ENCODE measurements around the gene TUG1. TPM values are rescaled to one million over a fixed set of nuclear protein-coding genes. Genes with fewer than 3 reads are reported as not detected.

The TUG1 gene
- total RNA-seq, 1 donor from 2014 or later, result 93.2 TPM

DNA sequence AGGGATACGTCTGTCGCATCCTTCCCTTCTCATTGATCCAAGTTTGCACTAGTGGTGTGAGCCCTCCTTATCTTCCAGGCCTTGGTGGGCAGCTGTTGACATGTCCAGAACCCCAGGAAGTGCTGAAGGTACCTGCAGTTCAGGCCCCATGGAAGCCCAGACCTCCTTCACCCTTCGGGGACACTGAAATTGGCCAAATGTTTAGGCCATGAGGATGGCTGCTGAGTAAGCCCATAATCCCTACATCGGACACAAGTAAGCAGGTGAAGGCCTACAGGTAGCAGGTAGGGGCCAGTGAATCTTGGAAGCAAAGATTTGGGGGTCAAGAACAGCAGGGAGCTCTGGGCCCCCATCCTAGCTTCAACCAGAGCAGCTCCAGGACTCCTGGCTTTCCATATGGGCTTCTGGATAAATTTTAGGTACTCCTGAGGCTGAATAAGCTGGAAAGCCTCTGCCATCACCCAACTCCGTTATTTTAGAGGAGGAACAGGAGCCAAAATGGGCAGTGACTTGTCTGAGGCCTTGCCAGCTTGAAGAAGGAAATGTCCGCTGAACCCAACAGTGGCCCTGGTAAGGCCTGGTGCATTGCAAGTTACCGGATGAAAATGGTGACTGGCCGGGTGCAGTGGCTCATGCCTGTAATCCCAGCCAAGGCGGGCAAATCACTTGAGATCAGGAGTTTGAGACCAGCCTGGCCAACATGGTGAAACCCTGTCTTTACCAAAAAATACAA, 45.7 kb upstream of the TUG1 start:
- no peak overlapping the region for H3K4me3 Mint-ChIP-seq (ENCODE audit: unreplicated experiment)
- peaks cover 26% of the 10 kb centered on the region for H3K36me3 Mint-ChIP-seq (ENCODE audit: unreplicated experiment)
- H3K27ac Mint-ChIP-seq (ENCODE audit: unreplicated experiment), result no peak overlapping the region
- TF ChIP-seq, protein P1, sequence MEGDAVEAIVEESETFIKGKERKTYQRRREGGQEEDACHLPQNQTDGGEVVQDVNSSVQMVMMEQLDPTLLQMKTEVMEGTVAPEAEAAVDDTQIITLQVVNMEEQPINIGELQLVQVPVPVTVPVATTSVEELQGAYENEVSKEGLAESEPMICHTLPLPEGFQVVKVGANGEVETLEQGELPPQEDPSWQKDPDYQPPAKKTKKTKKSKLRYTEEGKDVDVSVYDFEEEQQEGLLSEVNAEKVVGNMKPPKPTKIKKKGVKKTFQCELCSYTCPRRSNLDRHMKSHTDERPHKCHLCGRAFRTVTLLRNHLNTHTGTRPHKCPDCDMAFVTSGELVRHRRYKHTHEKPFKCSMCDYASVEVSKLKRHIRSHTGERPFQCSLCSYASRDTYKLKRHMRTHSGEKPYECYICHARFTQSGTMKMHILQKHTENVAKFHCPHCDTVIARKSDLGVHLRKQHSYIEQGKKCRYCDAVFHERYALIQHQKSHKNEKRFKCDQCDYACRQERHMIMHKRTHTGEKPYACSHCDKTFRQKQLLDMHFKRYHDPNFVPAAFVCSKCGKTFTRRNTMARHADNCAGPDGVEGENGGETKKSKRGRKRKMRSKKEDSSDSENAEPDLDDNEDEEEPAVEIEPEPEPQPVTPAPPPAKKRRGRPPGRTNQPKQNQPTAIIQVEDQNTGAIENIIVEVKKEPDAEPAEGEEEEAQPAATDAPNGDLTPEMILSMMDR (IDR thresholded peaks at IDR 0.05), result no peak
- H3K4me1 Mint-ChIP-seq (ENCODE audit: unreplicated experiment), result peaks cover 9% of the 10 kb centered on the region
- peak; percentile 62 for DNase-seq (ENCODE audit: extremely low spot score, unreplicated experiment)
- H3K9me3 Mint-ChIP-seq (ENCODE audit: unreplicated experiment), result no peaks in the 10 kb centered on the region
- H3K27me3 Mint-ChIP-seq (ENCODE audit: unreplicated experiment), result peaks cover 9% of the 10 kb centered on the region

DNA sequence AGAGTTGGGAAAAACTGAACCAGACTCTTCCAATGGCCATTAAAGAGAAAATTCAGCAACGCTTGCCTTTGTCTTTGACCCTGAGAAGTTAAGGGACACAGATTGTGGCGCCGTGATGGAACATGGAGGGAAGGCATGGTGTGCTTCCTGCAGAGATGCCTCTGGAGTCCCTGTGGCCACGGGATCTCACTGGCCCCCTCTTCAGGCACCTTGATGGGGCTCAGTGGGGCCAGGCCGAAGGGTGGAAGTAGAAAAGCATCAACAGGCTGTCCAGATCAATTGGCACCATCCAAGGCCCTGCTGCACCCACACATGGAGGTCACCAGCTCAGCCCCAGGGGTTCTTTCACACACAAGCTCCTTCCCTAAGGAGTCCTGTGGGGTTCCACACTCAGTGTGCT, 43.4 kb upstream of the TUG1 start:
- peaks cover 6% of the 10 kb centered on the region for H3K27me3 Mint-ChIP-seq (ENCODE audit: unreplicated experiment)
- H3K36me3 Mint-ChIP-seq (ENCODE audit: unreplicated experiment), result peaks cover 36% of the 10 kb centered on the region
- H3K4me3 Mint-ChIP-seq (ENCODE audit: unreplicated experiment), result no peak overlapping the region
- DNase-seq (ENCODE audit: extremely low spot score, unreplicated experiment), result peak; percentile 65
- no peak overlapping the region for H3K27ac Mint-ChIP-seq (ENCODE audit: unreplicated experiment)
- TF ChIP-seq, protein P1 (IDR thresholded peaks at IDR 0.05), result no peak
- no peaks in the 10 kb centered on the region for H3K9me3 Mint-ChIP-seq (ENCODE audit: unreplicated experiment)
- peaks cover 7% of the 10 kb centered on the region for H3K4me1 Mint-ChIP-seq (ENCODE audit: unreplicated experiment)

DNA sequence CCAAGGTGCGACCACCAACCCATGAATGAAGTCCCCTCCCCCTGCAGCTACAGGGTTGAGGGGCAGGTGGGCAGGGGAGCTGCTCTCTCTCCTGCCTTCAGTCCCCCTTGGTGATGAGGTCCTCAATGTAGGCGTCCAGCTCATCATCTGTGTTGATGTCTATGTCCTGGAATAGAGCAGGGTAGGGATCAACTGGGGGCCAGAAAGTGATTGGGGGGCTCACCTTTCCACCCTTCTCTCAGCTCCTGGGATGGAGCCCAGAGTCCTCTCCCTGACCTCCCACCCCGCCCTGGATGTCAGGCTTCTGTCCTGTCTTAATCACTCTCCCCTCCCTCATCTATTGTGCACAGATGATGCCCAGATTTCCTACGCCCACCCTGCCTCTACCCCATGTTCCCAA, 42.4 kb upstream of the TUG1 start:
- H3K36me3 Mint-ChIP-seq (ENCODE audit: unreplicated experiment), result peaks cover 45% of the 10 kb centered on the region
- TF ChIP-seq, protein P1 (IDR thresholded peaks at IDR 0.05), result no peak
- no peak overlapping the region for H3K4me3 Mint-ChIP-seq (ENCODE audit: unreplicated experiment)
- peaks cover 5% of the 10 kb centered on the region for H3K27me3 Mint-ChIP-seq (ENCODE audit: unreplicated experiment)
- H3K27ac Mint-ChIP-seq (ENCODE audit: unreplicated experiment), result no peak overlapping the region
- DNase-seq (ENCODE audit: extremely low spot score, unreplicated experiment), result peak; percentile 53
- no peaks in the 10 kb centered on the region for H3K9me3 Mint-ChIP-seq (ENCODE audit: unreplicated experiment)
- peaks cover 2% of the 10 kb centered on the region for H3K4me1 Mint-ChIP-seq (ENCODE audit: unreplicated experiment)

DNA sequence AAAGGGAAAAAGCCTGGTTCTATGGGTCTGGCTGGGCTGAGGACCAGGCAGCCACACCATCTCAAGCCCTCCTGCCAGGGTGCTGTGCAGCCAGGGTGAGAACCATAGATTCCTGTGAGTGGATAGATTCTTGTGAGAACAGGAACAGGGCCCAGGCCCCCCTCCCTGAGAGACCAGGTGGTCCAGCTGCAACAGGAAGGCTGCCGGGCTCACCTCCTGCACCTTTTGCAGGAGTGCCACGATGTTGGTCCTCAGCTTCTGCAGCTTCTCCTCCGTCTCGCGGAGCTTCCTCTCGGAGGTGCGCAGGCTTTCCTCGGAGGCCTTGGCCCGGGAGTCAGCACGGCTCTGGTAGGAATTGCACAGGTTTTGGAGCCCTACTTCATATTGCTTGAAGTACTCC, 41.3 kb upstream of the TUG1 start:
- peaks cover 53% of the 10 kb centered on the region for H3K36me3 Mint-ChIP-seq (ENCODE audit: unreplicated experiment)
- H3K4me3 Mint-ChIP-seq (ENCODE audit: unreplicated experiment), result no peak overlapping the region
- DNase-seq (ENCODE audit: extremely low spot score, unreplicated experiment), result no peak
- H3K4me1 Mint-ChIP-seq (ENCODE audit: unreplicated experiment), result no peaks in the 10 kb centered on the region
- no peaks in the 10 kb centered on the region for H3K9me3 Mint-ChIP-seq (ENCODE audit: unreplicated experiment)
- H3K27ac Mint-ChIP-seq (ENCODE audit: unreplicated experiment), result no peak overlapping the region
- H3K27me3 Mint-ChIP-seq (ENCODE audit: unreplicated experiment), result no peaks in the 10 kb centered on the region
- TF ChIP-seq, protein P1 (IDR thresholded peaks at IDR 0.05), result no peak

DNA sequence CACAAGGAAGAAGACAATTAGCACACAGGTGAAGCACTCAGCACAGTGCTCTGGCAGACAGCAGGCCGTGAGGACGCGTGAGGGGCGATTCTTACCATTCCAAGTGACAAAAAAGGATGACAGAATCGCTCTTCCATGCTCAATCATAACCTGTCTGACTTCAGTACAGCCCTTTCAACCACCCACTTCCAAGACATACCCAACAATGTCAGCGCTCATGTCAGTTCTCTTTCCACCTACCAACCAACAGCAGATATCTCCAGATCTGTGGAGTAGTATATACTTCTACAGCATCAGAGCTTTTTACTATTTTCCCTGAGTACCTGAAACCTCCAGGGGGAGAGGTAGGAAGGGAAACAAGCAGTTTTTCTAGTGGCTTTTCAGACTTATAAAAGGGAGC, 40.7 kb upstream of the TUG1 start:
- peaks cover 57% of the 10 kb centered on the region for H3K36me3 Mint-ChIP-seq (ENCODE audit: unreplicated experiment)
- no peaks in the 10 kb centered on the region for H3K9me3 Mint-ChIP-seq (ENCODE audit: unreplicated experiment)
- H3K27ac Mint-ChIP-seq (ENCODE audit: unreplicated experiment), result no peak overlapping the region
- TF ChIP-seq, protein P1 (IDR thresholded peaks at IDR 0.05), result no peak
- H3K4me3 Mint-ChIP-seq (ENCODE audit: unreplicated experiment), result no peak overlapping the region
- no peaks in the 10 kb centered on the region for H3K27me3 Mint-ChIP-seq (ENCODE audit: unreplicated experiment)
- DNase-seq (ENCODE audit: extremely low spot score, unreplicated experiment), result no peak
- no peaks in the 10 kb centered on the region for H3K4me1 Mint-ChIP-seq (ENCODE audit: unreplicated experiment)
